GM12892 (cell line): ENCODE measurements around the gene ISCA2.
"Not testable (repeated sequence)": the region's sequence is repeated elsewhere in the genome, so short reads cannot be mapped to it uniquely, and the experiment has no call there.

Experiments
- POLR2A ChIP-seq: IDR thresholded peaks from 2 replicates; pipeline ENCODE4 v1.6.1; 2011; ENCODE audit warnings: low read depth, low read length, control low read depth
- POLR2AphosphoS5 ChIP-seq: IDR thresholded peaks from 2 replicates; pipeline ENCODE4 v1.6.1; 2011; ENCODE audit warnings: low read depth, low read length, control low read depth

DNA sequence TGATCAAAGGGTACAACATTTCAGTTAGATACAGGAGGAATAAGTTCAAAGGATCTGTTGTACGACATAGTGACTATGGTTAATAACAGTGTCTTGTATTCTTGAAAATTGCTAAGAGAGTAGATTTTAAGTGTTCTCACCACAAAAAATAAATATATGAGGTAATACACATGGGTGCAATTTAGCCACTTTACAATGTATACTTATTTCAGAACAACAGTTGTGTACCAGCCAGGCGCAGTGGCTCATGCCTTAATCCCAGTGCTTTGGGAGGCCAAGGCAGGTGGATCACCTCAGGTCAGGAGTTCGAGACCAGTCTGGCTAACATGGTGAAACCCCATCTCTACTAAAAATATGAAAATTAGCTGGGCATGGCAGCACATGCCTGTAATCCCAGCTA lies 42.8 kb downstream of the ISCA2 start:
- not testable (repeated sequence) for TF ChIP-seq POLR2AphosphoS5, POLR2A
